T-helper 2 cell (primary cell): ENCODE results near the gene C9orf50.

Source experiments
- DNase-seq, 5 experiments: peaks; one replicate each; pipeline versions ENCODE4 v3.0.0 to v3.0.0-alpha.2; 2012 to 2022

The C9orf50 gene

GRCh38 chr9:129590466-129590865 lies 30.4 kb downstream of the C9orf50 start:
- no peak for DNase-seq

- no peak for DNase-seq
These were observed 33.2 kb downstream of the C9orf50 start for GRCh38 chr9:129587487-129588262.

GRCh38 chr9:129586685-129587084 lies 34.2 kb downstream of the C9orf50 start:
- no peak for DNase-seq

- DNase-seq: no peak
These were observed 34.7 kb downstream of the C9orf50 start for GRCh38 chr9:129586245-129586644.

- no peak for DNase-seq
These were observed 35.5 kb downstream of the C9orf50 start for GRCh38 chr9:129585352-129585751.

- peak in 3 of 5 experiments; percentile 44 to 78 (median 52) for DNase-seq
These were observed 36.8 kb downstream of the C9orf50 start for GRCh38 chr9:129584136-129584535.

GRCh38 chr9:129583308-129584038 lies 37.4 kb downstream of the C9orf50 start:
- DNase-seq: no peak

- peak in 1 of 5 experiments; percentile 56 for DNase-seq
These were observed 38.0 kb downstream of the C9orf50 start for GRCh38 chr9:129582855-129583254.

- DNase-seq: no peak
These were observed 39.3 kb downstream of the C9orf50 start for GRCh38 chr9:129581505-129582189.

GRCh38 chr9:129580211-129580915 lies 40.5 kb downstream of the C9orf50 start:
- DNase-seq: peak in 2 of 5 experiments; percentile 32 to 52

GRCh38 chr9:129579294-129579693 lies 41.6 kb downstream of the C9orf50 start:
- no peak for DNase-seq

- DNase-seq: no peak
These were observed 44.1 kb downstream of the C9orf50 start for GRCh38 chr9:129576546-129577543.

- no peak for DNase-seq
These were observed 45.1 kb downstream of the C9orf50 start for GRCh38 chr9:129575818-129576217.

- no peak for DNase-seq
These were observed 45.9 kb downstream of the C9orf50 start for GRCh38 chr9:129574911-129575585.

GRCh38 chr9:129573977-129574376 lies 46.9 kb downstream of the C9orf50 start:
- DNase-seq: no peak

- DNase-seq: no peak
These were observed 48.4 kb downstream of the C9orf50 start for GRCh38 chr9:129572517-129572916.

- no peak for DNase-seq
These were observed 48.9 kb downstream of the C9orf50 start for GRCh38 chr9:129572052-129572425.

- DNase-seq: no peak
These were observed 49.4 kb downstream of the C9orf50 start for GRCh38 chr9:129571298-129572051.

- no peak for DNase-seq
These were observed 50.2 kb downstream of the C9orf50 start for GRCh38 chr9:129570450-129571297.
